ENCODE measurements around the gene HNRNPL.
"Not testable (repeated sequence)": the region's sequence is repeated elsewhere in the genome, so short reads cannot be mapped to it uniquely, and the experiment has no call there.

Gene HNRNPL

GRCh38 chr19:38877781-38878574 lies 28.2 kb upstream of the HNRNPL start, which contains the start of gene RINL:
RINL (minus strand) TSS chr19:38878275; CDS start chr19:38876742, 1,533 bp downstream.
- peak; percentile 91 for ATAC-seq
- Mint-ChIP-seq H3K36me3 (peaks cover 73% of the 10 kb centered on the region), H3K27ac (peak within 1 kb of the TSS; percentile 99), H3K4me1 (peaks cover 27% of the 10 kb centered on the region), H3K4me3 (peak within 1 kb of the TSS; percentile 89), H3K9me3 (no peaks in the 10 kb centered on the region)
- DNase-seq (ENCODE audit: low spot score in 2 of 2): peak; percentile 40 to 81

- peak overlapping the region; percentile 99 for H3K27ac Mint-ChIP-seq
- peak overlapping the region; percentile 89 for H3K4me3 Mint-ChIP-seq
- ATAC-seq (no peak), DNase-seq (ENCODE audit: low spot score in 2 of 2) (no peak)
- H3K36me3 Mint-ChIP-seq: peaks cover 73% of the 10 kb centered on the region
- no peaks in the 10 kb centered on the region for H3K9me3 Mint-ChIP-seq
- H3K4me1 Mint-ChIP-seq: peaks cover 35% of the 10 kb centered on the region
These were observed 26.0 kb upstream of the HNRNPL start for GRCh38 chr19:38875656-38876395.

DNA sequence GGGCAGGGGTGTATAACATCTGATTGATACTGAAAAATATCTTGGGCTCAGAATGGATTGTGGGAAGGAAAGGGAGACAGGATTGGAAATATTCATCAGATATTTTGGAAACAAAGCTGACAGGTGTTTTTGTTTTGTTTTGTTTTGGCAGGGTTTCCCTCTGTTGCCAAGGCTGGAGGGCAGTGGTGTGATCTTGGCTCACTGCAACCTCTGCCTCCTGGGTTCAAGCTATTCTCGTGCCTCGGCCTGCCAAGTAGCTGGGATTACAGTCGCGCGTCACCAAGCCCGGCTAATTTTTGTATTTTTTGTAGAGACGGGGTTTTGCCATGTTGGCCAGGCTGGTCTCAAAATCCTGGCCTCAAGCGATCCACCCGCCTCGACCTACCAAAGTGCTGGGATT lies 23.6 kb upstream of the HNRNPL start:
- DNase-seq (ENCODE audit: low spot score in 2 of 2); H3K4me3 Mint-ChIP-seq; H3K9me3 Mint-ChIP-seq; H3K27ac Mint-ChIP-seq; ATAC-seq: not testable (repeated sequence)
- Mint-ChIP-seq H3K36me3 (peaks cover 87% of the 10 kb centered on the region), H3K4me1 (peaks cover 48% of the 10 kb centered on the region)

DNA sequence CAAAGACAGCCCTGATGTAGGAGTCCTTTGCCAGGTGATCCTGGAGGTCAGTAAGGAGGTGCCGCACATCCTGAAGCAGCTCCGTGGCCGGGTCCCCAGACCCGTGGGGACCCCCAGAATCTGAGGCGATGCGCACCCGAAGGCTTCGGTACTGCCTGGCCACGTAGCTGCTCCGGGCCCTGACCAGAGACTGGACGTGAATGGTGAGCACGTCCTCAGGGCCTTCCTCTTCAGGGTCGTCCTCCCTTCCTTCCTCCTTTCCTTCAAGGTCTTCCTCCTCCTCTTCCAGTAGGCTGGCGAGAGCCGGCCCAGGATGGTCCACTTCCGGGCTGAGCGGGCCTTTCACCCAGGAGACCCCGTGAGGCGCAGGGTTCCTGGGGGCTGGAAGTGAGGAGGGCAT lies 20.8 kb upstream of the HNRNPL start:
- peaks cover 95% of the 10 kb centered on the region for H3K36me3 Mint-ChIP-seq
- H3K27ac Mint-ChIP-seq: peak overlapping the region; percentile 90
- H3K4me1 Mint-ChIP-seq: peaks cover 35% of the 10 kb centered on the region
- peak overlapping the region; percentile 88 for H3K4me3 Mint-ChIP-seq
- no peaks in the 10 kb centered on the region for H3K9me3 Mint-ChIP-seq
- DNase-seq (ENCODE audit: low spot score in 2 of 2) (no peak), ATAC-seq (no peak)

DNA sequence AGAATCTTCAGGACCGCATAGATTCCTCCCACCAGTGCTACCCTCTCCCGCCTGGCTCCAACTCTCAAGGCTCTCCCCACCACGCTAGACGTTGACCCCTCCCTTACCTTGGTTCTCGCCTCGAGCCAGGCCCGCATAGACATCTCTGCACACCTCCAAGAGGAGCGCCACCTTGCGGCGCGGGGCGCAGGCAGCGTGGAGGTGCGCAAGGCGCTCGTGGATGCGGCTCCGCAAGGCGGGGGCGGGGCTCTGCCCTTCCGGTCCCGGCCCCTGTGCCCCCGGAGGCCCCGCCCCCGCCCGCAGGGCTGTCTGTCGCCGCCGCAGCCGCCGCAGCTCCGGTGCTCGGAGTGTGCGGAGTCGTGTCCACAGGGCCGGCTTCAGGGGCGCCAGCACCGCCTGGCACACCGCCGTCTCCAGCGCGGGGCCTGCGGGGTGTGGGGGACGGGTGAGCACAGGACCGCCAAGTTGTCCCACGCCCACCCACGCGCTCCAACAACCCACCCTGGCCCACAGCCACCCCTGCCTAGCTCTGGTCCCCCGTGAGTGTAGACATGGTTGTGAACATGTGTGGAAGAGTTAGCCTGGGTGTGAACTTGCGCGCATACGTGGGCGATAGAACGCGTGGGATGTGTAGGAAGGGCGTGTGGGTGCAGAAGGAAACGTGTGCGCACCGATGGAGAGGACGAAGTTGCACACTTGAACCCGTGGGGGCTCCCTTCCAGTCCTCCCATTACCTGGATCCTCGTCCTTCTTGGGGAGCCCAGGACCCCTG lies 20.2 kb upstream of the HNRNPL start:
- Mint-ChIP-seq H3K4me3 (peak overlapping the region; percentile 88), H3K9me3 (no peaks in the 10 kb centered on the region), H3K27ac (peak overlapping the region; percentile 90), H3K36me3 (peaks cover 95% of the 10 kb centered on the region), H3K4me1 (peaks cover 41% of the 10 kb centered on the region)
- peak; percentile 88 for ATAC-seq
- peak; percentile 94 to 95 for DNase-seq (ENCODE audit: low spot score in 2 of 2)

DNA sequence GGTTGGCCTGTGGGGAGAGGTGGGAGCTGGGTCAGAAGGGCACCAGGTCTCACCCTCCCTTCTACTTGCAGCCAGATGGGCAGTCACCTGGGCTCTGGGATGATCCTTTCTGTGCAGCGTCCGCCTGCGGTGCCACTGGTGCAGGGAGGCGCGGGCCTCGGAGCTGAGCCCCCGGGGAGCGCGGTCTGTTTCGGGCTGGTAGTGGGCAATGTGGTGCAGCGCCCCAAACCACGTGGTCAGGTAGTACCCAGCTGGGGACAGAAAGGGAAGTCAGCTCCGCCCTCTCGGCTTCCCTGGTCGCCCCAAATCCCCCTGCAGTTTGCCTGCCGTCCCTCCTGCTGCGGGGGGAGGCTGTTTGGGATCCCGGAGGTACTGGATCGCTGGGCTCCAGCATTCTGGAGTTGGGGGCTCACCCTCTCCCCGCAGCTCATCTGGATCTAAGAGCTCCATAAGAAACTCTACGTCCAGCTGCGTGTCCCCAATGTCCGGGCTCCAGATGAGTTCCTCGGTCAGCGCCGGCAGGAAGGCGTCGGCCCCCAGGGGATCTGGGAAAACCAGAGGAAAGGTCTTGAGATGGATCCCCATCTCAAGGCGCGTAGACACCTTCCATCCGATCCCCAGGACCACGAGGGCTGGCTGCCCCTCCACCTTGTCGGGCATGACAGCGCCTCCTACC lies 19.5 kb upstream of the HNRNPL start:
- Mint-ChIP-seq H3K4me3 (peak overlapping the region; percentile 88), H3K9me3 (no peaks in the 10 kb centered on the region), H3K36me3 (peaks cover 95% of the 10 kb centered on the region), H3K4me1 (peaks cover 48% of the 10 kb centered on the region), H3K27ac (peak overlapping the region; percentile 90)
- DNase-seq (ENCODE audit: low spot score in 2 of 2) (peak in 1 of 2 donors; percentile 70), ATAC-seq (peak; percentile 5)

DNA sequence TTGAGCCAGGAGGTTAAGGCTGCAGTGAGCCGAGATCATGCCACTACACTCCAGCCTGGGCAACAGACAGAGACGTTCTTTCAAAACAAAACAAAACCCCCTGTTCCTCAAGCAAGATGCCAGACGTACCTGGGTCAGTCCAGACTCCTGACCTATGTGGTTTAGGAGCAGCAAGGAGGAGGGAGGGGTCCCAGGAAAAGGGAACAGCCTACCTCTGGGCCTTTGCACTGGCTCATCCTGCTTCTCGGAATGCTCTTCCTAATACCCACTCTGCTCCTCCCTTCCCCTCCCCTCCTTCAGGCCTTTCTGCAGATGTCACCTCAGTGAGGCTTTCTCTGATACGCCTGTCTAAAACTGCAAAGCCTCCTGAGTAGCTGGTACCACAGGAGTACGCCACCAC lies 18.8 kb upstream of the HNRNPL start:
- DNase-seq (ENCODE audit: low spot score in 2 of 2): no peak
- Mint-ChIP-seq H3K4me1 (peaks cover 52% of the 10 kb centered on the region), H3K4me3 (peak overlapping the region; percentile 88), H3K36me3 (peaks cover 88% of the 10 kb centered on the region), H3K27ac (peak overlapping the region; percentile 90), H3K9me3 (no peaks in the 10 kb centered on the region)
- ATAC-seq: no peak

GRCh38 chr19:38867171-38867780 lies 17.5 kb upstream of the HNRNPL start:
- Mint-ChIP-seq H3K27ac (no peak overlapping the region), H3K9me3 (no peaks in the 10 kb centered on the region), H3K36me3 (peaks cover 75% of the 10 kb centered on the region), H3K4me1 (peaks cover 52% of the 10 kb centered on the region), H3K4me3 (no peak overlapping the region)
- DNase-seq (ENCODE audit: low spot score in 2 of 2): no peak
- no peak for ATAC-seq

GRCh38 chr19:38862321-38863059 lies 12.7 kb upstream of the HNRNPL start:
- no peaks in the 10 kb centered on the region for H3K9me3 Mint-ChIP-seq
- H3K36me3 Mint-ChIP-seq: peaks cover 29% of the 10 kb centered on the region
- H3K27ac Mint-ChIP-seq: no peak overlapping the region
- peaks cover 37% of the 10 kb centered on the region for H3K4me1 Mint-ChIP-seq
- DNase-seq (ENCODE audit: low spot score in 2 of 2) (no peak), ATAC-seq (no peak)
- no peak overlapping the region for H3K4me3 Mint-ChIP-seq

- DNase-seq (ENCODE audit: low spot score in 2 of 2) (no peak), ATAC-seq (no peak)
- H3K36me3 Mint-ChIP-seq: peaks cover 29% of the 10 kb centered on the region
- no peak overlapping the region for H3K4me3 Mint-ChIP-seq
- peaks cover 48% of the 10 kb centered on the region for H3K4me1 Mint-ChIP-seq
- no peaks in the 10 kb centered on the region for H3K9me3 Mint-ChIP-seq
- no peak overlapping the region for H3K27ac Mint-ChIP-seq
These were observed 11.6 kb upstream of the HNRNPL start for GRCh38 chr19:38861368-38861767.

- not testable (repeated sequence) for H3K9me3 Mint-ChIP-seq; DNase-seq (ENCODE audit: low spot score in 2 of 2); ATAC-seq; H3K4me3 Mint-ChIP-seq
- Mint-ChIP-seq H3K36me3 (peaks cover 13% of the 10 kb centered on the region), H3K4me1 (peaks cover 36% of the 10 kb centered on the region), H3K27ac (peak overlapping the region; percentile 24)
These were observed 9.9 kb upstream of the HNRNPL start for GRCh38 chr19:38859631-38860204.

DNA sequence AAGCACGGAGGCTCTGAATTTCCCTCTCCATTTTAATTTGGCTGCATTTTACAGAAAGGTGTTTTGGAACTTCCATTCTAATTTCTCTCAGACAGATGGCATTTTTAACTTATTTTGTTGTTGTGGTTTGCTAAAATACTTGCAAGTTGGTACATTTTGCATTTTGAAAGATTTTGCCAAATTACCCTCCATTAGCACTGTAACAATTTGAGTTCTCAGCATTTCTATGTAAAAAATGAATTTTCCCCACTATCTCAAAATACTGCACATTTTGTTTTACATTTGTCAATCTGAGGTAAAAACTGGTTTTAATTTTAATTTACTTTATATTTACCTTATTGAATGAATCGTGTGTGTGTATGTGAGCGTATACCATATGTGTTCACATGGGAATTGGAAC lies 7.0 kb upstream of the HNRNPL start:
- Mint-ChIP-seq H3K27ac (peak overlapping the region; percentile 86), H3K4me3 (peak overlapping the region; percentile 44), H3K4me1 (peaks cover 38% of the 10 kb centered on the region), H3K9me3 (no peaks in the 10 kb centered on the region), H3K36me3 (peaks cover 16% of the 10 kb centered on the region)
- DNase-seq (ENCODE audit: low spot score in 2 of 2) (no peak), ATAC-seq (no peak)

- ATAC-seq: not testable (repeated sequence)
- peaks cover 49% of the 10 kb centered on the region for H3K4me1 Mint-ChIP-seq
These were observed 6.0 kb upstream of the HNRNPL start for GRCh38 chr19:38855751-38856150.

More at GRCh38 chr19:38855751-38856150, 6.0 kb upstream of the HNRNPL start:
- H3K27ac Mint-ChIP-seq; H3K9me3 Mint-ChIP-seq; DNase-seq (ENCODE audit: low spot score in 2 of 2); H3K4me3 Mint-ChIP-seq: not testable (repeated sequence)
- peaks cover 27% of the 10 kb centered on the region for H3K36me3 Mint-ChIP-seq
